T-helper 17 cell (primary cell): ENCODE results near the gene CD47. TPM values are rescaled to one million over a fixed set of nuclear protein-coding genes. Genes with fewer than 3 reads are reported as not detected.

ENCODE experiments used
- ATAC-seq: fragments of 150-1000 bp; cut with Tn5 transposase; 2 replicates; pipeline ENCODE4 v1.10.0; 2021; ENCODE audit warnings: mild to moderate bottlenecking, moderate library complexity
- DNase-seq, 3 donors: peaks; one replicate each; pipeline versions ENCODE4 v3.0.0 to v3.0.0-alpha.2; 2020 to 2021
- H3K9me3 ChIP-seq: one replicate; pipeline ENCODE4 v1.7.0; 2013; ENCODE audit warnings: low read length, mild to moderate bottlenecking; ENCODE audit not compliant: control insufficient read depth, poor library complexity, severe bottlenecking
- H3K27ac Mint-ChIP-seq: one replicate; pipeline ENCODE4 v1.8.0; 2022; ENCODE audit warnings: mild to moderate bottlenecking, moderate library complexity, mixed read lengths
- H3K27me3 Mint-ChIP-seq: one replicate; pipeline ENCODE4 v1.8.0; 2022; ENCODE audit warnings: mixed read lengths
- H3K36me3 Mint-ChIP-seq: one replicate; pipeline ENCODE4 v1.8.0; 2022; ENCODE audit warnings: low read depth, mixed read lengths
- H3K4me1 Mint-ChIP-seq: one replicate; pipeline ENCODE4 v1.8.0; 2022; ENCODE audit warnings: mild to moderate bottlenecking, mixed read lengths
- H3K4me3 Mint-ChIP-seq: one replicate; pipeline ENCODE4 v1.8.0; 2022; ENCODE audit warnings: mild to moderate bottlenecking, moderate library complexity, mixed read lengths
- total RNA-seq, 4 donors: library from RNA in 2 of 4; stranded (reverse) in 2 of 4; gene quantifications; one replicate each; pipeline ENCODE4 v1.2.3 and lab custom pipeline; 2022 to 2026

Gene CD47
- total RNA-seq, 2 donors from 2014 or later = 150 to 170 TPM

DNA sequence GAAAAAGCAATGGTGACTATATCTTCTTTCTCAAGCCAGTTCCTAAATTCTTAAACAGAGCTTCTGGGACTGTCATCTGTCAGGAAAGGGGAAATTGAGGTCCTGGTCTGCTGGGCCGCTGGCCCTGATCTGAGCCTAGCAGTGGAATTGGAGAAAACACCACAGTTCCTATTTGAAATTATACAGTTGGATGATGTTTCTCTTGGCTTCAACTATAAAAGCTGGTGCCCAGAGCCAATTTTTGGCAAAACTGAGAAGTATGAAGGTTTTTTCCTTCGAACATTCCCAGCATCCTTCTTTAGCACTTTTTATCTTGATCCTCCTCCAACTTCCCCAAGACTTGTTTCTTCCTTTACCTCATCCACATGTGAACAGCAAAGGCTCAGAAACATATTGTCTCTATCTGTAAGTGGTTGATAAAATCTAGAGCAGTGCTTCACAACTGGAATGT is 83.9 kb downstream of the CD47 start:
- H3K36me3 Mint-ChIP-seq = no peaks in the 10 kb centered on the region
- no peaks in the 10 kb centered on the region for H3K27me3 Mint-ChIP-seq
- DNase-seq (no peak), ATAC-seq (no peak)
- H3K4me1 Mint-ChIP-seq = peaks cover 11% of the 10 kb centered on the region
- no peaks in the 10 kb centered on the region for H3K9me3 ChIP-seq
- H3K4me3 Mint-ChIP-seq = no peak overlapping the region
- no peak overlapping the region for H3K27ac Mint-ChIP-seq

GRCh38 chr3:108006077-108006771 is 84.6 kb downstream of the CD47 start:
- no peak for ATAC-seq

GRCh38 chr3:108004647-108005046 is 86.2 kb downstream of the CD47 start:
- Mint-ChIP-seq H3K36me3 (peaks cover 2% of the 10 kb centered on the region), H3K27me3 (no peaks in the 10 kb centered on the region), H3K27ac (peak overlapping the region; percentile 75), H3K4me1 (peaks cover 13% of the 10 kb centered on the region), H3K4me3 (no peak overlapping the region)
- ATAC-seq = no peak
- H3K9me3 ChIP-seq = no peaks in the 10 kb centered on the region
- DNase-seq = no peak

More at GRCh38 chr3:108006077-108006771, 84.6 kb downstream of the CD47 start:
- Mint-ChIP-seq H3K27me3 (no peaks in the 10 kb centered on the region), H3K4me3 (no peak overlapping the region), H3K27ac (no peak overlapping the region), H3K36me3 (no peaks in the 10 kb centered on the region), H3K4me1 (peaks cover 13% of the 10 kb centered on the region)
- no peak for DNase-seq
- no peaks in the 10 kb centered on the region for H3K9me3 ChIP-seq

DNA sequence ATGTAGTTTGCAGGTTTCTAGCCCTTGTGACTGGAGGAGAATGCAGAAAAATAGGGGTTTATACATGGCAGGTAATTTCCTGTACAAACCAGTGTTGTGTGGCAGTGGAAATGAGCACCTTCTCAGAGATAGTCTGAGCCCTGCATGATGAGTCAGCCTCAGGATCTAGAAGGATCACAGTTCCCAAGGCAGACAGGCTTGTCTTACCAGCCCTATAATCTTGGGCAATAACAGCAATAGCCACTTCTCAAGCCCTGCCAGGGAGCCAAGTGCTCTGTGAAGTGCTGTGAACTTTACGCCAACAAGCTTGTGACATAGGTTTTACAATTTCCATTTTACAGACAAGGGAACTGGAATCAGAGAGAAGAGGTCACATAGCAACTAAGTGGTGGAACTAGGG is 89.4 kb downstream of the CD47 start:
- ATAC-seq = no peak
- Mint-ChIP-seq H3K4me3 (no peak overlapping the region), H3K27me3 (no peaks in the 10 kb centered on the region), H3K27ac (no peak overlapping the region), H3K4me1 (peaks cover 15% of the 10 kb centered on the region), H3K36me3 (peaks cover 2% of the 10 kb centered on the region)
- no peak for DNase-seq
- H3K9me3 ChIP-seq = no peaks in the 10 kb centered on the region

- Mint-ChIP-seq H3K4me1 (peaks cover 13% of the 10 kb centered on the region), H3K36me3 (peaks cover 2% of the 10 kb centered on the region), H3K27ac (no peak overlapping the region), H3K27me3 (no peaks in the 10 kb centered on the region), H3K4me3 (no peak overlapping the region)
- no peaks in the 10 kb centered on the region for H3K9me3 ChIP-seq
- DNase-seq (no peak), ATAC-seq (no peak)
These were observed 91.5 kb downstream of the CD47 start for GRCh38 chr3:107999215-107999775.

DNA sequence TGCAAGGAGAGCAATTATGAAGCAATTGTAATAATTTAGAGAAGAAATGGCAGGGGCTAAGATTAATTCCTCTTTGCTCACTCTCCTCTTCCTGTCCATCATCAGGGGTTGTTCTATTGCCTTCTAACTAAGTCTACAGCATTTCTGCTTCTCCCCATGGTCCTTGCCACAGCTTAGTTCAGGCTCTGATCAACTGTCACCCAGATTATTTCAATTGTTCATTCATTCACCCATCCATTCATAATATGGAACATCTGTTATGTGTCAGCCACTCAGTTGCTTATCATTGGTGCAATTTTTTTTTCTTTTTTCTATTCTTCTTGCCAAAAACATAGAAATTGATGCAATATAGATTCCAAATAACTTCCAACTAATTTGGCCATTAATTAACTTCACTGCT is 93.2 kb downstream of the CD47 start:
- no peak for DNase-seq

DNA sequence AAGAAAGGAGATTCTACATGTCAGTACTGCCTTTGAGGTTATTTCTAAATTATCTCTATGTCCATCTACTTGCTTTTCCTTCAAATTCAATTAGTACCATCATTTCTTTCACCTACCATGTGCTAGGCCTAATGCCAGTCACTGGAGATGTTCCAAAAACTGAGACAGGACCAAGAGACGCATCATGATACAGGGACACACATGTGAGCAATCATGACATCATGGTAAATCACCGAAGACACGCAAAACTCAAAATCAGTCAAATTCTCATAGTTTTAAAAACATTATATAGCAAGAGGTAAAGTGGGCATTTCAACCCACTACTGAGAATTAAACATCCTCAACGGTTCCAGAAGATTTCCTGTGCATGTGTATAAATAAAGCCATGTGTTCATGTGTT is 95.0 kb downstream of the CD47 start:
- no peaks in the 10 kb centered on the region for H3K9me3 ChIP-seq
- Mint-ChIP-seq H3K4me3 (no peak overlapping the region), H3K27ac (no peak overlapping the region), H3K36me3 (peaks cover 2% of the 10 kb centered on the region), H3K4me1 (peaks cover 8% of the 10 kb centered on the region), H3K27me3 (no peaks in the 10 kb centered on the region)
- no peak for ATAC-seq
- no peak for DNase-seq

More for the DNA sequence above, 93.2 kb downstream of the CD47 start:
- H3K9me3 ChIP-seq = no peaks in the 10 kb centered on the region
- H3K4me3 Mint-ChIP-seq = no peak overlapping the region
- ATAC-seq = no peak
- peaks cover 2% of the 10 kb centered on the region for H3K36me3 Mint-ChIP-seq
- H3K27me3 Mint-ChIP-seq = no peaks in the 10 kb centered on the region
- no peak overlapping the region for H3K27ac Mint-ChIP-seq
- peaks cover 13% of the 10 kb centered on the region for H3K4me1 Mint-ChIP-seq

DNA sequence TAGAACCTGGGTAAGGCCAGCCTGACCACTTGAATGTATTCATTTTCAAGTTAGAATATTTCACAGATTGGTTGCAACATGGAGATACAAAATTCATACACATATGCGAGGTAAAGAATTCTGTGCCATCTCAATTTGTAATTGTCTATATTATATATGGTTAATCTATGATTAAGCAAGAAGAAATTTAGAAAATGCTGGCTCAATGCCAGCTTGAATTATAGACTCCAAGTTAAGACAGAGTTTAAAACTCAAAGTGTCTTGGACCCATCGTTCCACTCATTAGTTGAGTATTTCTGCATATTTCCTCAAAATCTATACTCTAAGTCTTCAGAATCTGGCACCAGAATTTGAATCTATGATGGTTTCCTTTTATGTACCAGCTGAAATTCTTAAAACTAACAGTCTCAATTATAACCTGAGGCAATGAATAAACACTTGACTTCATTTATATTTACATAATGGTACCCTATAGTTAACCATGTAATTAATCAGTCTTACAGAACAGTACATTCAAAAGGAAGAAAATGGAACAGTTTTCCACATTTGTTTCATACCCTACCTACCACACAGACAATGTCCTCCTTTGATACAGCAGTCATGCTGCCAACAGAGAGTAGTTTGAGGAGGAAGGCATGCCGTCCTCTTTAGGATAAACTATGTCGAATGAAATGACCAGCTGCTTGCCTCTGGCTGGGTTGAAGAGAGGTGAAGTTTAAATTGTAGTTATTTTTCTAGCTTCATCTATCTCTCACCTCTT is 95.7 kb downstream of the CD47 start:
- peaks cover 8% of the 10 kb centered on the region for H3K4me1 Mint-ChIP-seq
- no peaks in the 10 kb centered on the region for H3K27me3 Mint-ChIP-seq

DNA sequence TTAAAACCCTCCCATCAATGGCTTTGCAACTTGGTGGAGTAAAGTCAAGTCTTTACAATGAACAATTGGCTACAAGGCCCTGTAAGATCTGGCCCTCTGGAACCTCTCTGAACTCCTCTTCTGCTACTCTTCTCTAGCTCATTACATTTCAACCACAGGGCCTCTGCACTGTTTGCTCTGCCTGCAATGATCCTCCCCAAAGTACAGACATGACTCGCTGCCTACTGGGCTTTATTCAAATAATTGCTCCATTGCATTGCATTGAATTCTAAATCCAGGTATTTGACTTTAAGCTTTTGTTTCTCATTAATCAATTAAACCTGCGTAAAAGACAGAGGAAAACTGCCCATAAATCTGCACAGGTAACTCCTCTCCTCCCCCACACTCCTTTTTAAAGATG is 96.7 kb downstream of the CD47 start:
- ATAC-seq (no peak), DNase-seq (no peak)
- Mint-ChIP-seq H3K27ac (no peak overlapping the region), H3K36me3 (no peaks in the 10 kb centered on the region), H3K4me3 (no peak overlapping the region), H3K4me1 (peaks cover 17% of the 10 kb centered on the region), H3K27me3 (no peaks in the 10 kb centered on the region)
- no peaks in the 10 kb centered on the region for H3K9me3 ChIP-seq

More for the DNA sequence above, 95.7 kb downstream of the CD47 start:
- no peak for DNase-seq
- H3K27ac Mint-ChIP-seq = no peak overlapping the region
- H3K36me3 Mint-ChIP-seq = peaks cover 2% of the 10 kb centered on the region
- ATAC-seq = no peak
- no peaks in the 10 kb centered on the region for H3K9me3 ChIP-seq
- H3K4me3 Mint-ChIP-seq = no peak overlapping the region

- no peak for DNase-seq
These were observed 97.1 kb downstream of the CD47 start for GRCh38 chr3:107993771-107994170.

More at GRCh38 chr3:107993771-107994170, 97.1 kb downstream of the CD47 start:
- peaks cover 19% of the 10 kb centered on the region for H3K4me1 Mint-ChIP-seq
- ATAC-seq = no peak
- no peaks in the 10 kb centered on the region for H3K27me3 Mint-ChIP-seq
- no peak overlapping the region for H3K4me3 Mint-ChIP-seq
- H3K36me3 Mint-ChIP-seq = no peaks in the 10 kb centered on the region
- H3K9me3 ChIP-seq = no peaks in the 10 kb centered on the region
- no peak overlapping the region for H3K27ac Mint-ChIP-seq

Other genes starting within 250 kb of the CD47 start
- gene IFT57, start 131.4 kb upstream of the CD47 start, total RNA-seq = 10 to 100 TPM; 48.4 to 52.9 TPM
- gene HHLA2, start 205.5 kb upstream of the CD47 start, total RNA-seq = 1 to 10 TPM in 1 of 2 donors, under 1 TPM in 1; 0.37 to 2.0 TPM